SK-N-MC (cell line): ENCODE results near the gene ABCA6.
A peak's percentile ranks its signal among the peaks of the same experiment; 100 is the strongest.

ENCODE experiments used
- DNase-seq: peaks from one replicate; pipeline ENCODE4 v3.0.0-alpha.2; 2011; ENCODE audit warnings: low read depth, low spot score
- H3K27ac ChIP-seq: fragments of 200-600 bp; sonication (generic); 2 replicates; pipeline ENCODE4 v1.5.1; 2016; ENCODE audit warnings: mixed run types
- H3K36me3 ChIP-seq: fragments of 200-600 bp; sonication (generic); 2 replicates; pipeline ENCODE4 v1.6.1; 2017; ENCODE audit warnings: antibody characterized with exemption, low read length, mixed read lengths; ENCODE audit not compliant: insufficient read depth
- H3K4me3 ChIP-seq: fragments of 200-600 bp; sonication (generic); 2 replicates; pipeline ENCODE4 v1.5.1; 2016
- H3K9ac ChIP-seq: fragments of 200-600 bp; sonication (generic); 2 replicates; pipeline ENCODE4 v1.8.0; 2017; ENCODE audit warnings: mixed run types, mixed read lengths; ENCODE audit not compliant: insufficient read length
- H3K9me3 ChIP-seq: fragments of 200-600 bp; sonication (generic); 2 replicates; pipeline ENCODE4 v1.6.1; 2017; ENCODE audit warnings: low read depth, mild to moderate bottlenecking, antibody characterized with exemption, low read length, moderate library complexity, mixed read lengths
- EZH2 ChIP-seq: fragments of 200-600 bp; sonication (generic); IDR thresholded peaks from one replicate; pipeline ENCODE4 v1.6.1; 2017; ENCODE audit warnings: antibody characterized with exemption
- FOXP2 ChIP-seq: optimal IDR thresholded peaks from 2 replicates; pipeline ENCODE3; 2011; ENCODE audit warnings: mild to moderate bottlenecking, moderate library complexity; ENCODE audit not compliant: insufficient read depth; ENCODE audit errors: extremely low read length, control extremely low read depth
- POLR2AphosphoS5 ChIP-seq: IDR thresholded peaks from 2 replicates; pipeline ENCODE4 v1.6.1; 2012; ENCODE audit warnings: mild to moderate bottlenecking, low read depth, low read length, borderline replicate concordance

The ABCA6 gene

GRCh38 chr17:69141431-69142174, at the start of gene ABCA6:
TSS of gene ABCA6 (minus strand) at chr17:69141895. CDS start at chr17:69140703, 1,192 bp downstream.
- Histone ChIP-seq H3K9ac (peak within 1 kb of the TSS; percentile 67), H3K4me3 (peak within 1 kb of the TSS; percentile 66)

GRCh38 chr17:69188796-69189195, 47.1 kb upstream of the ABCA6 start:
- Histone ChIP-seq H3K27ac (no peak overlapping the region), H3K9me3 (no peaks in the 10 kb centered on the region), H3K4me3 (no peak overlapping the region), H3K36me3 (no peaks in the 10 kb centered on the region), H3K9ac (no peak overlapping the region)
- no peak for DNase-seq
- no peak for TF ChIP-seq EZH2
- no peak for TF ChIP-seq POLR2AphosphoS5
- no peak for TF ChIP-seq FOXP2

More at GRCh38 chr17:69141431-69142174, at the start of gene ABCA6:
- Histone ChIP-seq H3K9me3 (no peaks in the 10 kb centered on the region), H3K27ac (peak within 1 kb of the TSS; percentile 96), H3K36me3 (no peaks in the 10 kb centered on the region)
- TF ChIP-seq EZH2 (no peak), POLR2AphosphoS5 (no peak), FOXP2 (no peak)
- DNase-seq = no peak

GRCh38 chr17:69188064-69188463, 46.4 kb upstream of the ABCA6 start:
- Histone ChIP-seq H3K9ac (no peak overlapping the region), H3K36me3 (no peaks in the 10 kb centered on the region), H3K27ac (no peak overlapping the region), H3K9me3 (no peaks in the 10 kb centered on the region), H3K4me3 (no peak overlapping the region)
- no peak for DNase-seq
- TF ChIP-seq POLR2AphosphoS5 = no peak
- no peak for TF ChIP-seq FOXP2
- TF ChIP-seq EZH2 = no peak

- TF ChIP-seq EZH2 (no peak), POLR2AphosphoS5 (no peak), FOXP2 (no peak)
- Histone ChIP-seq H3K27ac (no peak overlapping the region), H3K4me3 (no peak overlapping the region), H3K36me3 (no peaks in the 10 kb centered on the region), H3K9ac (no peak overlapping the region), H3K9me3 (no peaks in the 10 kb centered on the region)
- no peak for DNase-seq
Observed at GRCh38 chr17:69187294-69187693, 45.6 kb upstream of the ABCA6 start.

GRCh38 chr17:69179227-69179952, 37.7 kb upstream of the ABCA6 start:
- TF ChIP-seq EZH2 (no peak), FOXP2 (no peak), POLR2AphosphoS5 (no peak)
- Histone ChIP-seq H3K36me3 (no peaks in the 10 kb centered on the region), H3K9me3 (no peaks in the 10 kb centered on the region), H3K9ac (no peak overlapping the region), H3K4me3 (no peak overlapping the region), H3K27ac (no peak overlapping the region)
- no peak for DNase-seq

GRCh38 chr17:69176457-69176795, 34.7 kb upstream of the ABCA6 start:
- Histone ChIP-seq H3K9ac (no peak overlapping the region), H3K4me3 (no peak overlapping the region), H3K27ac (no peak overlapping the region), H3K9me3 (no peaks in the 10 kb centered on the region), H3K36me3 (no peaks in the 10 kb centered on the region)
- no peak for DNase-seq
- TF ChIP-seq POLR2AphosphoS5 (no peak), EZH2 (no peak), FOXP2 (no peak)

GRCh38 chr17:69175625-69176456, 34.1 kb upstream of the ABCA6 start:
- DNase-seq = no peak
- H3K9ac ChIP-seq = no peak overlapping the region
- no peak overlapping the region for H3K27ac ChIP-seq

GRCh38 chr17:69175262-69175624, 33.5 kb upstream of the ABCA6 start:
- TF ChIP-seq POLR2AphosphoS5 (no peak), EZH2 (no peak), FOXP2 (no peak)
- no peaks in the 10 kb centered on the region for H3K36me3 ChIP-seq
- no peak overlapping the region for H3K9ac ChIP-seq
- no peak for DNase-seq
- no peaks in the 10 kb centered on the region for H3K9me3 ChIP-seq
- H3K27ac ChIP-seq = no peak overlapping the region
- no peak overlapping the region for H3K4me3 ChIP-seq

More at GRCh38 chr17:69175625-69176456, 34.1 kb upstream of the ABCA6 start:
- Histone ChIP-seq H3K36me3 (no peaks in the 10 kb centered on the region), H3K9me3 (no peaks in the 10 kb centered on the region), H3K4me3 (no peak overlapping the region)
- TF ChIP-seq POLR2AphosphoS5 (no peak), EZH2 (no peak), FOXP2 (no peak)
